Astrocyte (in vitro differentiated cells and primary cell): ENCODE results near the gene SEMA3G. TPM values are rescaled to one million over a fixed set of nuclear protein-coding genes. Genes with fewer than 3 reads are reported as not detected.

Experiments used
- DNase-seq: peaks from one replicate; pipeline ENCODE4 v3.0.0-alpha.2; 2010; ENCODE audit warnings: low read depth
- FAIRE-seq: peaks from 2 replicates; lab custom pipeline; 2011; peaks lifted over from hg19 to GRCh38; lab: Jason Lieb, UNC
- H2AFZ ChIP-seq: 2 replicates; pipeline ENCODE4 v1.6.0; 2012; ENCODE audit warnings: low read depth, low read length, inconsistent platforms
- H3K27ac ChIP-seq: 2 replicates; pipeline ENCODE4 v1.5.1; 2011; ENCODE audit warnings: low read depth, low read length, inconsistent platforms
- H3K27me3 ChIP-seq: 2 replicates; pipeline ENCODE4 v1.6.0; 2011; ENCODE audit warnings: low read length, inconsistent platforms; ENCODE audit not compliant: insufficient read depth
- H3K36me3 ChIP-seq: 2 replicates; pipeline ENCODE4 v1.5.1; 2011; ENCODE audit warnings: low read length, inconsistent platforms; ENCODE audit not compliant: insufficient read depth
- H3K4me1 ChIP-seq: 2 replicates; pipeline ENCODE4 v1.5.1; 2011; ENCODE audit warnings: low read length, inconsistent platforms; ENCODE audit not compliant: insufficient read depth
- H3K4me2 ChIP-seq: 2 replicates; pipeline ENCODE4 v1.6.0; 2012; ENCODE audit warnings: low read length, inconsistent platforms
- H3K4me3 ChIP-seq: 2 replicates; pipeline ENCODE4 v1.5.1; 2011; ENCODE audit warnings: low read depth, mild to moderate bottlenecking, low read length, inconsistent platforms; ENCODE audit not compliant: insufficient read depth
- H3K79me2 ChIP-seq: 2 replicates; pipeline ENCODE4 v1.6.0; 2012; ENCODE audit warnings: mild to moderate bottlenecking, low read length, inconsistent platforms; ENCODE audit not compliant: insufficient read depth
- H3K9ac ChIP-seq: 2 replicates; pipeline ENCODE4 v1.6.0; 2012; ENCODE audit warnings: mild to moderate bottlenecking, low read length, inconsistent platforms
- H3K9me3 ChIP-seq: 2 replicates; pipeline ENCODE4 v1.5.1; 2012; ENCODE audit warnings: low read depth, mild to moderate bottlenecking, low read length, inconsistent platforms; ENCODE audit not compliant: insufficient read depth
- H4K20me1 ChIP-seq: 2 replicates; pipeline ENCODE4 v1.6.0; 2012; ENCODE audit warnings: low read length, inconsistent platforms; ENCODE audit not compliant: insufficient read depth
- H3K27ac Mint-ChIP-seq: one replicate; pipeline ENCODE4 v1.8.0; 2021; ENCODE audit warnings: mild to moderate bottlenecking, mixed read lengths; ENCODE audit not compliant: unreplicated experiment
- H3K27me3 Mint-ChIP-seq: one replicate; pipeline ENCODE4 v1.8.0; 2021; ENCODE audit warnings: low read depth, mixed read lengths; ENCODE audit not compliant: unreplicated experiment
- H3K36me3 Mint-ChIP-seq: one replicate; pipeline ENCODE4 v1.8.0; 2021; ENCODE audit warnings: low read depth, mixed read lengths; ENCODE audit not compliant: unreplicated experiment
- H3K4me1 Mint-ChIP-seq: one replicate; pipeline ENCODE4 v1.8.0; 2021; ENCODE audit warnings: low read depth, mixed read lengths; ENCODE audit not compliant: unreplicated experiment
- H3K4me3 Mint-ChIP-seq: one replicate; pipeline ENCODE4 v1.8.0; 2021; ENCODE audit warnings: mild to moderate bottlenecking, moderate library complexity, mixed read lengths; ENCODE audit not compliant: unreplicated experiment
- H3K9me3 Mint-ChIP-seq: one replicate; pipeline ENCODE4 v1.8.0; 2021; ENCODE audit warnings: mild to moderate bottlenecking, mixed read lengths; ENCODE audit not compliant: unreplicated experiment
- EZH2 ChIP-seq: IDR thresholded peaks from 2 replicates; pipeline ENCODE4 v1.6.1; 2012; ENCODE audit warnings: mild to moderate bottlenecking, low read length, inconsistent platforms; ENCODE audit not compliant: insufficient read depth
- total RNA-seq: library from RNA; stranded (reverse); gene quantifications from 2 replicates; pipeline ENCODE4 v1.2.1, GENCODE V29; 2021
- TF ChIP-seq, protein P1 (sequence below): IDR thresholded peaks from 2 replicates; pipeline ENCODE4 v1.5.1; 2011; ENCODE audit warnings: low read depth, mild to moderate bottlenecking, inconsistent platforms, low read length, moderate library complexity; ENCODE audit not compliant: insufficient read depth

SEMA3G gene
- total RNA-seq, 1 donor from 2014 or later: 0.09 TPM

DNA sequence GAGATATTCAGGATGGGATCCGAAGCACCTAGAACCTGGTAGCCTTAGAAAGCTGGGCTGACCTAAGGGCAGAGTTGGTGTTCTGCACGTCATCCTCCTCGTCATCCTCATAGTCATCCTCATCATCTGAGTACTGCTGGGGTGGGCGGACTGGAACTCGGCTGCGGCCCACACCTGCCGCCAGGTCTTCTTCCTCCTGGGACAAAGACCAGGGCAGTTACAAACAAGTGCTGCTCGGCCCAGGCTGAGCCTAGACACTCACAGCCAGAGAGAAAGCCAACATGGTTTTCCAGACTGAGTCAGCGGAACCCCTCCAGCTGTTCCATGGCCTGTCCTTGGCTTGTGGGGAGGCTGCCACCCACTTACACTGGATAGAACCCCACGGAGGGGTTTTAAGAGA is 40.5 kb downstream of the SEMA3G start:
- no peak for FAIRE-seq
- peaks cover 9% of the 10 kb centered on the region for H3K4me1 Mint-ChIP-seq
- H3K36me3 ChIP-seq: peaks cover 17% of the 10 kb centered on the region
- H3K4me2 ChIP-seq: no peak overlapping the region
- TF ChIP-seq, protein P1, sequence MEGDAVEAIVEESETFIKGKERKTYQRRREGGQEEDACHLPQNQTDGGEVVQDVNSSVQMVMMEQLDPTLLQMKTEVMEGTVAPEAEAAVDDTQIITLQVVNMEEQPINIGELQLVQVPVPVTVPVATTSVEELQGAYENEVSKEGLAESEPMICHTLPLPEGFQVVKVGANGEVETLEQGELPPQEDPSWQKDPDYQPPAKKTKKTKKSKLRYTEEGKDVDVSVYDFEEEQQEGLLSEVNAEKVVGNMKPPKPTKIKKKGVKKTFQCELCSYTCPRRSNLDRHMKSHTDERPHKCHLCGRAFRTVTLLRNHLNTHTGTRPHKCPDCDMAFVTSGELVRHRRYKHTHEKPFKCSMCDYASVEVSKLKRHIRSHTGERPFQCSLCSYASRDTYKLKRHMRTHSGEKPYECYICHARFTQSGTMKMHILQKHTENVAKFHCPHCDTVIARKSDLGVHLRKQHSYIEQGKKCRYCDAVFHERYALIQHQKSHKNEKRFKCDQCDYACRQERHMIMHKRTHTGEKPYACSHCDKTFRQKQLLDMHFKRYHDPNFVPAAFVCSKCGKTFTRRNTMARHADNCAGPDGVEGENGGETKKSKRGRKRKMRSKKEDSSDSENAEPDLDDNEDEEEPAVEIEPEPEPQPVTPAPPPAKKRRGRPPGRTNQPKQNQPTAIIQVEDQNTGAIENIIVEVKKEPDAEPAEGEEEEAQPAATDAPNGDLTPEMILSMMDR: no peak
- TF ChIP-seq EZH2: no peak
- no peak overlapping the region for H3K27ac Mint-ChIP-seq
- H3K9me3 ChIP-seq: no peaks in the 10 kb centered on the region
- H3K36me3 Mint-ChIP-seq: peaks cover 29% of the 10 kb centered on the region
- peaks cover 21% of the 10 kb centered on the region for H4K20me1 ChIP-seq
- H3K4me1 ChIP-seq: peaks cover 12% of the 10 kb centered on the region
- DNase-seq: no peak
- H3K9ac ChIP-seq: no peak overlapping the region
- no peaks in the 10 kb centered on the region for H3K9me3 Mint-ChIP-seq
- no peak overlapping the region for H2AFZ ChIP-seq
- no peak overlapping the region for H3K4me3 Mint-ChIP-seq
- no peaks in the 10 kb centered on the region for H3K27me3 Mint-ChIP-seq
- H3K79me2 ChIP-seq: peaks cover 34% of the 10 kb centered on the region
- H3K4me3 ChIP-seq: no peak overlapping the region
- H3K27me3 ChIP-seq: no peaks in the 10 kb centered on the region
- H3K27ac ChIP-seq: no peak overlapping the region

DNA sequence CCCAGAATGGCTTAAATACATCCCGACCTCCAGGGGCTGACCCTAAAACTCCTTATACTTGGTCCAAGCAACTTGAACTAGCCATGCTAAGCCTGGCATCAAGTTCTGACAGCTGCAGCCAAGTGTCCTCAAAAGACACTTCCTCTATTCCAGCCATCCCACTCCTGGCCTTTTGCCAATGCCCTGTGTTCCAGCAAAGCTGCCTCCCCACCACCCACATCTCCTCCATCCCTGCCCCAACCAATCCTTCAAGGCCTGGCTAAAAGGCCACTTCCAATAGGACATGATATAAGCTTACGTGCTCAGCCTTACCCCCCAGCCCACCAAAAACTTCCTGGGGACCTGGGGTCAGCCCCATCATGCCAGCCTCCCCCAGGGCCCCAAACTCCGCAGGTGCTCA is 40.9 kb downstream of the SEMA3G start:
- no peak for DNase-seq
- peaks cover 29% of the 10 kb centered on the region for H3K36me3 Mint-ChIP-seq

DNA sequence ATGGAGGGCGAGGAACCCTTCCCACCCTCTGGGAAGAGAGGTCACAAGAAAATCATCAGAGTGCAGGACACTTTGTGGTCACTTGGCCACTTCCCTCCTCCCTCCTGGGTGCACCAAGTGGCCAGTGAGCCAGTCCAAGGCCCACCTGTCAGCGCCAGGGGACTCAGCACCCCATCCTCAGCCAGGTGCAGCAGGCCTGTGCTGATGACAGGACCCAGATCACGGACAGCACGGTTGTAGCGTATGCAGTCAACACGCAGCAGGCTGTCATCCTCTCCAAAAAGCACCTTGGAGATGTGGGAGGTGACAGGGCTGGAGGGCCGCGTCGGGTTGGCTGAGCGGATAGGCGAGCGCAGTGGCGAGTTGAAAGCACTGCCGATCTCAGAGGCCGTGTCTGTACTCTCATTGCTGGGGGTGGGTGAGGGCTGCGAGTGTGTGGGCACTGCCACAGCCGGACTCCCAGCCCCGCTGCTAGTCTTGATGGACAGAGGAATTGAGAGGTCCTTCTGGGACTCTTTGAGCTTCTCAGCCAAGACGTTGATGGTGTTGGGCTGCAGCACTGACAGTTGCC is 41.5 kb downstream of the SEMA3G start:
- H3K27ac Mint-ChIP-seq: no peak overlapping the region

More for the DNA sequence above, 40.9 kb downstream of the SEMA3G start:
- no peak for TF ChIP-seq EZH2
- TF ChIP-seq, protein P1: no peak
- peaks cover 17% of the 10 kb centered on the region for H3K36me3 ChIP-seq
- H3K79me2 ChIP-seq: peaks cover 30% of the 10 kb centered on the region
- no peaks in the 10 kb centered on the region for H3K27me3 Mint-ChIP-seq
- H3K4me3 Mint-ChIP-seq: no peak overlapping the region
- no peak overlapping the region for H3K4me2 ChIP-seq
- H2AFZ ChIP-seq: no peak overlapping the region
- H4K20me1 ChIP-seq: peaks cover 21% of the 10 kb centered on the region
- peaks cover 9% of the 10 kb centered on the region for H3K4me1 Mint-ChIP-seq
- H3K4me1 ChIP-seq: peaks cover 8% of the 10 kb centered on the region
- no peaks in the 10 kb centered on the region for H3K9me3 ChIP-seq
- no peaks in the 10 kb centered on the region for H3K27me3 ChIP-seq
- no peak overlapping the region for H3K27ac Mint-ChIP-seq
- no peaks in the 10 kb centered on the region for H3K9me3 Mint-ChIP-seq
- H3K27ac ChIP-seq: no peak overlapping the region
- no peak overlapping the region for H3K9ac ChIP-seq
- FAIRE-seq: no peak
- H3K4me3 ChIP-seq: no peak overlapping the region

More for the DNA sequence above, 41.5 kb downstream of the SEMA3G start:
- no peak for TF ChIP-seq EZH2
- TF ChIP-seq, protein P1: no peak
- Histone ChIP-seq H3K27me3 (no peaks in the 10 kb centered on the region), H3K9me3 (no peaks in the 10 kb centered on the region), H2AFZ (no peak overlapping the region), H3K9ac (no peak overlapping the region), H3K4me3 (no peak overlapping the region), H3K36me3 (peaks cover 17% of the 10 kb centered on the region), H4K20me1 (peaks cover 21% of the 10 kb centered on the region), H3K4me2 (no peak overlapping the region), H3K79me2 (peaks cover 24% of the 10 kb centered on the region), H3K4me1 (peaks cover 3% of the 10 kb centered on the region), H3K27ac (no peak overlapping the region)
- DNase-seq (no peak), FAIRE-seq (no peak)
- Mint-ChIP-seq H3K4me1 (peaks cover 3% of the 10 kb centered on the region), H3K36me3 (peaks cover 26% of the 10 kb centered on the region), H3K9me3 (no peaks in the 10 kb centered on the region), H3K4me3 (no peak overlapping the region), H3K27me3 (no peaks in the 10 kb centered on the region)
